Measurements from ENCODE around the gene ARHGEF25. TPM values are rescaled to one million over a fixed set of nuclear protein-coding genes. Genes with fewer than 3 reads are reported as not detected.
"Not testable (repeated sequence)": the region's sequence is repeated elsewhere in the genome, so short reads cannot be mapped to it uniquely, and the experiment has no call there.

Gene ARHGEF25
- total and polyA plus RNA-seq, 11 donors = 5.5 to 20.3 (median 10.1) TPM

- whole genome bisulfite sequencing, 4 donors = 89 to 96% (median 92%) methylated on average over 3 of the region's 3 CpGs
- Histone ChIP-seq H3K27me3 (peaks cover 0 to 24% (median 3%) of the 10 kb centered on the region in 9 donors), H3K9me3 (no peaks in the 10 kb centered on the region), H3K36me3 (no peaks in the 10 kb centered on the region), H3K27ac (no peak overlapping the region), H3K4me3 (no peak overlapping the region), H3K4me1 (peaks cover 0 to 14% (median 7%) of the 10 kb centered on the region in 12 donors)
- no peak for ATAC-seq
- intact Hi-C loops (cut with DNase I) = loop anchor here in 3 of 10 donors (10.0 kb wide), 3 partner anchors 109 to 319 kb away; partner anchors contain the start of genes AGAP2 (in 2 of the 3) and OS9 (in 1 of the 3)
- TF ChIP-seq POLR2A (IDR thresholded peaks at IDR 0.05) (no peak), CTCF (IDR thresholded peaks at IDR 0.05) (no peak)
- no peak for DNase-seq
Observed at GRCh38 chr12:57586128-57586527, 25.1 kb upstream of the ARHGEF25 start.

DNA sequence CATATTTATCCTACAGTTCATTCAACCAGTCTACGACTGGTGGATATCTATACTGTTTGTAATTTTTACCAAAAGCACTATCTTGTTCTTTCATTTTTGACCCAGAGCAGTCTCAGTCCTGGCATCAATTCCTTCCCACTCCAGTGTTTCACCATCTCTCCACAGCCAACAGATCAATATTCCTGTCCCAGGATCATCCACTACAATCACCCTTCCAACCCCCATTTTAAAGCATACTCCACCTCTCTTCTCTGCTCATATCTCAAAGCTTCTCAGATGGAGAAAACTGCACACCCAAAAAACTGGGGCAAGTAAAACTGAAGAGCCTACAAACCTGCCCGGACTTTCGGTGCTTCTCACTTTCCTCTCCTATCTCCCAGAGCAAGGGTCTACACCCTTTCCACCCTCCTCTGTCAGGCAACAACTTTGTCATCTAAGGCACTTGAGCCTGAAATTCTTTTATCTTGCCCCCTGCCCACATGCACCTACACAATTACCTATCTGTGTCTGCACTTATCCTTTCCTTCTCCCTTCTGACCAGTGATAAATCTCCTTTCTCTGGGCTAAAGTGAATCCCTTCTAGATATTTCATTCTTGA, 24.3 kb upstream of the ARHGEF25 start:
- TF ChIP-seq CTCF (IDR thresholded peaks at IDR 0.05) = no peak
- Histone ChIP-seq H3K27me3 (peaks cover 0 to 24% (median 3%) of the 10 kb centered on the region in 9 donors), H3K36me3 (no peaks in the 10 kb centered on the region), H3K4me1 (peaks cover 0 to 19% (median 11%) of the 10 kb centered on the region in 12 donors), H3K4me3 (no peak overlapping the region), H3K9me3 (no peaks in the 10 kb centered on the region), H3K27ac (no peak overlapping the region)
- 86 to 90% (median 89%) methylated on average over 3 of the region's 3 CpGs for WGBS, 4 donors
- ATAC-seq (no peak), DNase-seq (no peak)
- intact Hi-C loops (cut with DNase I) = loop anchor here in 3 of 10 donors (10.0 kb wide), 3 partner anchors 108 to 318 kb away; partner anchors contain the start of genes AGAP2 (in 2 of the 3) and OS9 (in 1 of the 3)

GRCh38 chr12:57588951-57589610, 22.2 kb upstream of the ARHGEF25 start:
- WGBS, 4 donors = 88 to 93% (median 92%) methylated on average over 15 of the region's 15 CpGs
- intact Hi-C loops (cut with DNase I) = loop anchor here in 3 of 10 donors (10.0 kb wide), 3 partner anchors 106 to 316 kb away; partner anchors contain the start of genes AGAP2 (in 2 of the 3) and OS9 (in 1 of the 3)
- not testable (repeated sequence) for H3K27ac ChIP-seq, H3K9me3 ChIP-seq, ATAC-seq, DNase-seq, H3K36me3 ChIP-seq, H3K4me3 ChIP-seq
- Histone ChIP-seq H3K4me1 (peaks cover 0 to 27% (median 14%) of the 10 kb centered on the region in 12 donors), H3K27me3 (peaks cover 0 to 24% (median 3%) of the 10 kb centered on the region in 9 donors)

- ATAC-seq (no peak), DNase-seq (no peak)
- Histone ChIP-seq H3K4me3 (peak overlapping the region; percentile 42 to 99 (median 86)), H3K4me1 (peaks cover 0 to 27% (median 14%) of the 10 kb centered on the region in 12 donors), H3K36me3 (peaks cover 0 to 17% (median 12%) of the 10 kb centered on the region in 9 donors), H3K9me3 (no peaks in the 10 kb centered on the region), H3K27me3 (peaks cover 0 to 24% (median 3%) of the 10 kb centered on the region in 9 donors), H3K27ac (peak overlapping the region in 10 of 12 donors; percentile 44 to 89 (median 78))
- no peak for TF ChIP-seq CTCF (IDR thresholded peaks at IDR 0.05)
- TF ChIP-seq POLR2A (IDR thresholded peaks at IDR 0.05) = no peak
- intact Hi-C loops (cut with DNase I) = no loop called here
- WGBS, 4 donors = 21 to 25% (median 23%) methylated on average over 2 of the region's 2 CpGs
Observed at GRCh38 chr12:57590479-57590863, 20.8 kb upstream of the ARHGEF25 start.
